GM21381 (cell line): ENCODE data around the gene DNAJC5.

Experiments
- ATAC-seq: cut with Tn5 transposase; IDR thresholded peaks from one replicate; pipeline ENCODE4 v1.9.1; 2021; ENCODE audit warnings: mild to moderate bottlenecking, moderate library complexity; ENCODE audit not compliant: unreplicated experiment

DNAJC5 gene

DNA sequence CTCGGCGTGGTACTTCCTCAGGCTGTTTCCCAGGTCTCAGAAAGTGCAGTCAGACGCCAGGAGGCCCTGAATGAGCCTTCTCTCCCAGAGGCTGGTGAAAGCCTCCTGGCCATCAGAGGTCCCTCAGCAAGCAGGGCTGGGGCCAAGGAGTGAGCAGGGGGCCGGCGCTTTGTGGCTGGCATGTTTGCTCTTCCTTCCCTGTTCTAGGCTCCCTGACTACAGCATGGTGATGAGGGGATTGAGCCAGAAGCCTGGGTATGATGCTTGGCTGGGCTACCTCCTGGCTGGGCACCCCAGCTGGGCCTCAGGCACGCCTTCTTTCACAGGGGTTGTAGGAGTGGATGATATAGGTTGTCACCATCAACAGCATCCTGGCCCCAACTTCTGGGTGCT lies 11.7 kb upstream of the DNAJC5 start:
- no peak for ATAC-seq

DNA sequence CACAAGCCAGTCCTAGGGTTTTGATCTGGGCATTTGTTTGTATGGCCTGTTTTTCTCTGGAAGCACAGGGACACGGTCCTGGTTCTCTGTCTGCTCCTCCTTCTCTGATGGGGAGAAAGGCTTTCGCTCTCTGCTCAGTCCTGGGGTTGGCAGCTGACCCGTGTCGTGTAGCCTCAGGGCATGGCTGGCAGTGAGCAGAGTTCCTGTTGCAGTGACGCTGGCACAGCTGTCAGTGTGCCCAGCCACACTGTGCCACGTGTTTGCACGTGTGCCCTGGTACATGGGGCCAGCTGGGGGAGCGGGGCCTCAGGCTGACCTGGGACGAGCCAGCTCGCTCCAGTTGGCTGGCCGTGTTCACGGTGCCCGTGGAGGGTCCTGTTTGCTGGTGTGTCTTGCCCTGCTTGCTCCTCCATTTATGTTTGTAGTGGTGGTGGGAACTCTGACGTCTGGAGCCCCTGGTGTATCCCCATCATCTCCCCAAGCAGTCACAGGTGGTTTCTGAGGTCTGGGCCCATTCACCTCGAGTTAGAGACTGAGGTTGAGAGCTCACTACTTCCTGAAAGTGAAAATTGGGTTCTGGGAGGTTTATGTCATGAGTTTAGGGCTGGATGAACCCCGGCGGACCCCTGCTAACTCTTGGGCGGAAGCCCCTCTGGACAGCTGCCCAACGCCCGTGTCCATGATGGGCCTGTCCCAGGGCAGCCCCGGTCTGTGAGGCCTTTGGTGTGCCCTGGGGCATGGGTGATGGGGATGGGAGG lies 10.2 kb upstream of the DNAJC5 start:
- ATAC-seq: no peak

DNA sequence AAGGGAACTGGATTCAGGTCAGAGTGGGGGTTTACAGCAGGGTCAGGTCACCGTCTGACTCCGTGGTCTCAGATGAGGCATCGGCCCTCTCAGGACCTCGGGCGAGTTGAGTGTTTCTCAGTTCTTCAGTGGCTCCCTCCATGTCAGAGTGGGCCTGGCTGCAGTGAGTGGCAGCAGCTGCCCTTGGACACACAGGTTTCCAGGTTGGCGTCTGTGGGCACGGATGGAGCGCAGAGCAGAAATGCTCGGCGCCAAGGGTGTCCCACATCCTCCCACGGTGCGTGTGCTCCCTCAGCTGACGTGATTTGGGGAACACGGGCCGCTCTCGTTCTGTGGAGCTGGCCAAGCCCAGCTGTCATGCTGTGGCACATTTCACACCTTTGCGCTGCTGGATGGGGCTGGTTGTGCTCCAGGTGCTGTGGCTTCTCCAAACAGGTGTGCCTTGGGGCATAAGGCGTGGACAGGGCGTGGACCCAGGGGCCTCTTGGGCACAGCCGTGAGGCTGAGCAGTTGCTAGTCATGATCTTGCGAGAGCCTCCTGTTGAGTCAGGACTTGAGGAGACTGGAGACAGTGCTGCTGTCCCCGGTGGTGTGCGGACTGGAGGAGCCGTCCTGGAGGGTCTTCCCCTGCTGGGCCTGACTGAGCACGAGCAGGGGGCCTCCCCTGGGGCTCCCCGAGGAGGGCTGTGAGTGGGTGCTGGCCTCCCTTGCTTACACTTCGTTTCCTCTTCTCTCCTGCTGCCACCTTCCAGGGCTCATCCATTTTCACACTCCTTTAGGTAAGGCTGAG lies 9.5 kb upstream of the DNAJC5 start:
- no peak for ATAC-seq

DNA sequence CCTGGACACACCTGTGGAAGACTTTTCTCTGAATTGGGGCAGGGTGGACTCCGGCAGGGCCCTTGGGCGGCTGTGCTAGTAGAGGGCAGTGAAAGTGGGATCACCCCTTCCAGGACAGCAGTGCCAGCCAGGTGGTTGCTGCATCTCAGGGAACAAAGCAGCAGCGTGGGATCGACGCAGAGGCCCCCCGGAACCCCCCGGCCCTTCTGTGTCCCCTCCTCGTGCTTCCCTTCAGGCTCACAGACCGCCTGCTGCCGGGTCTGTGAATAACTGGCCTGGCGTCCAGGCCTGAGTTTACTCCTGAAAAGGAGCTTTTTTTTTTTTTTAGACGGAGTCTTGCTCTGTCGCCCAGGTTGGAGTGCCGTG lies 8.9 kb upstream of the DNAJC5 start:
- no peak for ATAC-seq

DNA sequence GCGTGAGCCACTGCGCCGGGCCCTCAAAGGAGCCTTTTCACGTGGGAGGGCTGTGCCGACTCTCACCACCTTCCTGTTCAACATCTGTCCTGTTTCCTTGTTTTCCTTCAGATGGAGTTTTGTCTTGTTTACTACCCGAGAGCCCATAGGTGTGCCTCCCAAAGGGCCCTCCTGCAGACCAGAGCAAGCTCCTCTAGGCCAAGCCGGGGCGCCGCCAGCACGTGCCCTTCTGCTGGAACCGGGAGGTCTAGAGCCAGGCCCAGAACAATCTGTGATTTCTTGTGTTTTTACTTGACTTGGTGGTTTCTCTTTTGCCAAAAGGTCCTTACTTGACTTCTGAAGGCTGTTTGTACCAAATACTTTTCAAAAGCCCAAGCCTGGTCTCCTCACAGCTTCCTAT lies 8.0 kb upstream of the DNAJC5 start:
- ATAC-seq: no peak

DNA sequence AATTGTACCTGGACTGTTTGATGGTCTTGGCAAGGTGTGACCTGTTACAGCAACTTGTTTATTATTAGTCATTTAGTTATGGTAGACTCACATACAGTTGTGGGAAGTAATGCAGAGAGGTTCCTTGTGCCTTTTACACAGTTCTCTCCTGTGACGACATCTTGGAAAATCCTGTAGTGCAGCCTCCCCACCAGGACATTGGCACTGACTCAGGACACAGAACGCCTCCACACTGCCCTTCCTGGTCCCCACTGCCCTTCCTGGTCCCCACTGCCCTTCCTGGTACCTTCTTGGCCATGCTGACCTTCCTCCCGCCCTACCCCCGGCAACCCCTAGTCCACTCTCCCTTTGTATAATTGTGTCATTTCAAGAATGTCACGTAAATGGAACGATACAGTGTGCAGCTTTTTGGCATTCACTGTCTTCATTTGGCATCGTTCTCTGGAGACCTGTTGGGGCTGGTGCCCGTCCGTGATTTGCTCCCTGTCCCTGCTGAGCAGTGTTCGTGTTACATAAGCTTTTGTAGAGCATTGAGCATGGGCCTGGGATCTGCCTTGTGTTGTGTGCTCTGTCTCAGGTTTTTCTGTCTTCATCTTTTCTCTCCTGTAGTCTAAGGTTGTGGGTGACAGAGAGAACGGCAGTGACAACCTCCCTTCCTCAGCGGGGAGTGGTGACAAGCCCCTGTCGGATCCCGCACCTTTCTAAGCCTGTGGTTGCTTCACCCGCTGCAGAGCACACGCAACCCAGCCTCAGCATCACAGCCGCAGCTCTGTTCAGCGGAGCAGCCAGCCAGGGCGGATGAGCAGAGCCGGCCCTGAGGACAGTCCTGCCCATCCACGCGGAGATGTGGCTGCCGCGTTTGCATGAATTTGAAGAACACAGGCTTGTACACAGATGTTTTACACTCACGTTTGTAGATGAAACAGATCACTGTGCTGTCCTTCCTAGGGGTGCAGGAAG lies 5.4 kb upstream of the DNAJC5 start:
- no peak for ATAC-seq

DNA sequence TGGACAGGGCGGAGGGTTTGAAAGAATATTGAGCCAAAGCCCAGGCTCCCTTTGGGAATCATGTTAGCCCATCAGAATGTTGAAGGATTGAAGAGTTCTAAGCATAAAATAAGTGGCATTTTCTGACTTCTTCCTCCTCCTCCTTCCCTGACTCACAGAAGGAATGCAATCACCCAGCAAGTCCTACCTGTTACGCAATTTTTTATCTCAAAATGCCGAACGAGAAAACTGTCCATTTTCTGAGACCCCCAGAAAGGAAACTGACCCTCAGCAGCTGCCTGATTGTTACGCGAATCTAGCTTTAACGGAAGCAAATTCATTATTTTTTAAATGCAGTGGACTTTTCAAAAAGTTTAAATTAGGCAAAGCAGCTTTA lies 4.7 kb upstream of the DNAJC5 start:
- ATAC-seq: no peak

DNA sequence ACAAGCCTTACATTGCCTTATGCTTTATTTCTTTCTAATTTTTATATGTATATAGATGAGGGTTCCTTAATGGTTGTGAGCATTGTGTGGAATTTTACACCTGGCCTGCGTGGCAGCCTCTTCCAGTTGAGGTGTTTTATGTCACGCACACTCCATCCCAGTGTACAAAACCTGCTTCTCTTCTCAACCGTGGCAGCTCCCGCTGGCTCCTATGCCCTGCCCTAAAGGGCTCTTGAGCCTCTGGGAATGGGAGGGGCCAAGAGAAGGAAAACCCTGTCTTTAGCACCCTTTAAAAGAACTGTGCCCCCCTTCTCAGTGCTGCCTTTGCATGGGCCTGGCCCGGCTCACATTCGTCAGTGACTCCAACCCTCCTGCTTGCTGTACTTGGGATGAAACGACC lies 4.3 kb upstream of the DNAJC5 start:
- no peak for ATAC-seq

DNA sequence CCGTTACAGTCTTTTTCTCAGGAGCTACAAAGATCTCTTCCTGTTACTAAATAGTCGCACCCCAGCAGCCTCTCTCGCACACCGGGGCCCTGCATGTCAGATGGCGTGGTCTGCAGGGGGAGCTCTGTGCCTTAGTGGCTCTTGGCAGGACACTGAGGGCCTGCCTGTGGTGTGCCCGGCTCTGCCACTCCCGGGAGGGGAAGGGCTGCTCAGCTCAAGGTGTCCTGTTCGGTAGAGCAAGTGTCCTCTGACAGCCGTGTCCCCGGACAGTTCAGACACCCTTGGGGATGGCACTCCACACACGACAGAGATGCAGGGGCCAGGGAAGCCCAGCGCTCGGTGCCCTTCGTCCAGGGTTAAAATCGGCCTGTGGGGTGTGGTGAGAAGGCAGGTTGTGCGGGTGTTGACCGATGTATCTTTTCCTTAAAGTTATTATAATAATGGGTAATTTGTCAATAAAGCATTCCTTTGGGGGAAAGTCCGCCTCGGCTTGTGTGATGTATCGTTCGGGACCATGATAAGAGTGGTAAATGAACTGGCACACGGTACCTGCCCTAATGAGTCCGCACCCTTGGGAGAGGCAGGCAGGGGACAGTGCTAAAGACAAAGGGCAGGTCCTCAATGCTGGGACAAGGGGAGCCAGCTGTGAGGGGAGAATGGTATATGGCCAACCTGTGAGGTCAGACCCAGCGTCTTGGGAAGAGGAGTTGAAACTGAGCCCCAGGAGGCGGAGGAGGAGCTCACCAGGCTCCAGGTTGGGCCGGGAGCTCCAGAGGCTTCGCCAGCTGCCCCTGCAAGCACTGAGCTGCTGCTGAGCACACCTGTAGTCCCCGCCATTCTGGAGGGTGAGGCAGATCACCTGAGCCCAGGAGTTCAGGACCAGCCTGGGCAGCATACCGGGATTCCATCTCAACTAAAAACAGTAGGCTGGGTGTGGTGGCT lies 3.6 kb upstream of the DNAJC5 start:
- no peak for ATAC-seq

DNA sequence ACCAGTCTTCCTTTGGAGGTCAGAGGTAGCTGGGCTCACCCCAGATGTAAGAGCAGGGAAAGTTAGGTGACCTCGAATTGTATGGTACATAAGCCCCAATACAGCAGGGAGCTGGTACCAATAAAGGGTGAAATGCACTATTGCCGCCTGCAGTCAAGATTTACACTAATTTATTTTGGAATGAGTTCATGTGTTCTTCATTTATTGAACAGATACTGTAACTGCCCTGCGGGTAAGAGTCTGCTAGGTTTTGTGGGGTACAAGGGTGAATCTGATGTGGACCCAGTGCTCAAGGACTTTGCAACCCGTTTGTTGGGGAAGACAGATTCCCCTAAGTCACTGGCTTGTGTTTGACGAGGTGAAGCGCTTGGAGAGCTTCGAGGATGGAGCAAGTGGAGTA lies 2.5 kb upstream of the DNAJC5 start:
- no peak for ATAC-seq

DNA sequence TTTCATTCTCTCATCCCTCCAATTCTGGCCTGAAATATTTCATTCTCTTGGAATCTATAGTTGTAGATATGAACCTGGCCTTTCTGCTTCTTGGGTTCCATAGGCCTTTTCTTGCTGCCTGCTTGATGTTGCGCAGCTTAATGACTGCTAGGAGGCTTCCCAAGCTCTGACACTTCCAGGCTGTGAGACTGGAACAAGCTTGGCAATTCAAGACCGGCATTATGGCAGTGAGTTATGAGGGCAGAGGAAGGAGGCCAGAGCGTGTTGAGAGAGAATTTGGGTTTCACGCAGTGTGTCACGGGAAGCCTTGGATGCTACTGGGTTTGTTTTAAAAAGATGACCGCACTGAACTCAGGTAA lies 948 bp upstream of the DNAJC5 start:
- ATAC-seq: no peak

DNA sequence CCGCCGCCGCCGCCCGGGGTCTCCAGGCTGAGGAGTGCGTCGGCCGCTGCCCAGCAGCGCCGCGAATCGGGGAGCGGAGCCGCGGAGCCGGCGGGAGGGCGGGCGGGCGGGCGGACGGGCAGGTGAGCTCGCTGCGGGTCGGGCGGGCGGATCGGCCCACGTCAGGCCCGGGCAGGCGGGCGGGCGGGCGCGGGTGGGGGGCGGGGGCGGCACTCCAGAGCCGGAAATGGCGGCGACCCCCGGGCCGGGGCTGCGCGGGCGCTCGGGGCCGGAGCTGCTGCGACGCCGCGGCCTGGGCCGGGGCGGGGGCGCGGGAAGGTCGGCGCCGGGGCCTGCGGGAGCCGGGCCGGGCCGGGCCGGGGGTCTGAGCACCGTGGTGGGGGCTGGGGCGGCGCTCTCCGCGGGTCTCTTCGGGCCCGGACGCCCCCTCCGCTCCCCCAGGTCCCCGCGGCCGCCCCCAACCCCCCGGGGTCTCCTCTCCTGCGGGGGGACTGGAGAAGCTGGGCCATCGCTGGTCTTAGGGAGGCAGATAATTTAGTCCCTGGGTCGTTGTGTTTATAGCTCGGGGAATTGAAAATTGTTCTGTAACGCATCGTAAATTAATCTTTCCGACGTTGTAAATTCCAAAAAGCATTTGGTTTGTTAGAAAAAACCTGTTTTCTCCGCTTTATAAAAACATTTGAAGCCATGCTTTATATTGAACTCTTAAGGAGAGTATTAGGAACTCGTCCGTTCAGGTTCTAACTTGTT lies 451 bp downstream of the DNAJC5 start:
- peak; percentile 12 for ATAC-seq

DNA sequence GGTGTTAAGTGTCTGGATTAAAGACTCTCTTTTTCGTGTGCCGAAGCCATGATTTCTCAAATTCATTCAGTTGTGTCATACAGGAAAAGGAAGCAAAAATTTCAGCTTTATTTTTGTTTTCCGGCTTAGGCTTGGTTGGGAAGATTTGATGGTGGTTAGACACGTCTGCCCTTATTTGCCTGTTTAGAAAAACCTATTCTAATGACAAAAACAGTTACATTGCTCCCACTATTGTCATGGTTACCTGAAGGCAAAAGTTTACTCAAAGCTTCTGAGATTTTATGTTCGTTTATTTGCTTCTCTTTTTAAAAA lies 982 bp downstream of the DNAJC5 start:
- peak; percentile 11 for ATAC-seq

DNA sequence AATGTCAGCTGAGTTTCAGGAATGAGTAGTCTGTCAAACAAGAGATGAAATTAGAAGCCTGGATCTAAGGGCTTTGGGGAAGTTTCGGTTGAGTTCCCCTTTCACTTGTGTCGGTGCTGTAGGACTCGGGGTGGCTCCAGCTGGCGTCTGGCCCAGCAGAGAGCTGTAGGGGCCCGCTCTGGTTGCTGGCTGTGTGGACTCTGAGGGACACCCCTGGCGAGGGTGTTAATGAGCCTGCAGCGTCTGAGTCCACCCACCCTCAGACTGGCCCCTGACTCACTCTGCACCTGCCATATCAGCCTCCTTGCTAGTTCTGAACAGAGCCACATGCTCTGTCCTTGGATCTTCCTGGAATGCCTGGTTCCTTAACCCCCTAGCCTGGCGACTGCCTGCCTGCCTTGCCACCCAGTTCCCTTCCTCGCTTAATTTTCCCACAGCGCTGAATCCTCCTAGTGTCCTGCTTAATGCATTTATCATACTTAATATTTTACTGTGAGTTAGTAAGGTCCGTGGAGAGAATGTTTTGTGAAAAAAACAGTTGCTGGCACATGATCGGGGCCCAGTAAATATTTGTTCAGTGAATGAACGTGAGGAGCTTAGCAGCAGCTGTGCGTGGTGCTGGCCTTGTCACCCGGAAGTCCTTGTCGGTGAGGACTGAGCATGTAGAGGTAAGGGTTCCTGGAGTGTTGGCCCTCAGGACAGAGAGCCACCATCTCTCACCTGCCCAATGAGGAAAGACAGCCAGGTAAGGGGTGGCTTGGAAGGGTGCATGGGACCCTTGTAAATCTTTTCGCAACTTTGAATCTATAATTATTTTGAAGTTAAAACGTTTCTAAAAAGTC lies 1.6 kb downstream of the DNAJC5 start:
- peak; percentile 35 for ATAC-seq

DNA sequence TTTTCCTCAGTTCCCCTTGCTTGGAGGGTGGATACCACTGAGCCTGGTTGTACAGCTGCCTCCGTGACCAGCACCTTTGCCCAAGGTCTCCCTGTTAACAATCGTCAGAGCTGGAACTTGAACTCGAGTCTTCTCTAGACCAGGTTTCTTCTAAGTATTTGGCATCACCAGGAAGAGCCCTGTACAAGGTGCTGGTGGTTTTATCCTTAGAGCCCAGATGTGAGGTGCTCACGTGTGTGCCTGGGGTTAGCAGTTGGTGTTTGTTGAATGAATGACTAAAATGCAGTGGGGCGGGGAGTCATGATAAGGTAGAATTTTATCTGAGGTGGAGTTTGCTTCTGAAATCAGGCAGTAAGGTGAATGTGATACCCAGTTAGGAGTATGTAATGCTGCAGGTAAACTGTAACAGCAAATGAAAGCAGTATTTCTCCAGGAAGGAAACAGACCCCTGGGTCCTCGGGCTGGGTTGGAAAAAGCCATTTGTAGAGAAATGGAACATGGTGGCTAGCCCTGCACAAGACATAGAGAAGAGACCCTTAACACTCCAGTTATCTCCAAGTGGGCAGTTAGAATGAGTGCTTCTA lies 3.1 kb downstream of the DNAJC5 start:
- ATAC-seq: no peak

DNA sequence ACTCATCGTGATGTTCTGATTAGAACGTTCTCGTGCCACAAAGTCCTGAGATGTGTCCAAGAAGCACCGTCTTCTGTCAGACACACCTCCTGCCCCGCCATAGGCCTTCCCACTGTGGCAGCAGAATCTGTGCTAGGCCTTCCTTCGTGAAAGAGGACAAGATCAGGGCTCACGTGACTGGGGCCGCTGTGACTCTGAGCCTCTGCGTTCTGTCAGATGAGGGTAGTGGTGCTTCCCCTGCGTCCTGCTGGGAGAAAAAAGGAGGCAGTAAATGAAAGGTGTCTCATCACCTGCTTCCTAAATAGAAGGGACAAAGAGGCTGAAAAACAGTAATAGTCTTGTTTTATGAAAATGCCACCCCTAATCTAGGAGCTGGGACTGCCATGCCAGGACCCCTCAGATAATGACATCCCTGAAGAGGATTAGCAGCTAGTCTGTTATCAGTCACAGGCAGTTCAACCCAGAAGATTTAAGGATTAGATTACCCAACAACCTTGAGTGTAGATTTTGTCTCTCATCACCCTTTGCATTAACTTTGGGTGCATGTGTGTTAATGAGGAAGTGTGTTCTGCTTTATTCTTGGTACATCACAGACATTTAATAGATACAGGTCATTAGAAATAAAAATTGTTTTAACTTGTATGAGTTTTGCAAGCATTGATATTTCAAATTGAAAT lies 4.1 kb downstream of the DNAJC5 start:
- no peak for ATAC-seq

DNA sequence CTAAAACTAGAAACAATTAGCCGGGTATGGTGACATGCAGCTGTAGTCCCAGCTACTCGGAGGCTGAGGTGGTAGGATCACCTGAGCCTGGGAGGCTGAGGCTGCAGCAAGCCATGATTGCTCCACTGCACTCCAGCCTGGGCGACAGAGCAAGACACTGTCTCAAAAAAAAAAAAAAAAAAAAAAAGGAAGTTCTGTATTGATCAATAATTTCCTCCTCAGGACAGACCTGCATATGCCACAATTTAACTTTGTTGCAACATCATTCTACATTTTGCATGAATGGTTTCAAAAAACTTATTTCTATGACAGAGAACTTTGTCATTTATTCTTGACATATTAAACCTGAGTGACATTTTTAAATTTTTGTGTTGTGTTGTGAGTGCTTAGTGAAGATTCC lies 5.5 kb downstream of the DNAJC5 start:
- ATAC-seq: no peak
